Endothelial cell of umbilical vein (primary cell): Measurements from ENCODE around the gene EDC3. TPM values are rescaled to one million over a fixed set of nuclear protein-coding genes. Genes with fewer than 3 reads are reported as not detected.

ENCODE experiments used
- BruUV-seq: library from RNA; stranded (reverse); fragments of 400-500 nt; replicated peaks from 2 replicates; lab custom pipeline; 2021; lab: Mats Ljungman, UMichigan
- CTCF ChIA-PET: fragments of 300-600, 350-600 bp; sonication (Branson Sonifier 250); formaldehyde crosslinking; loops from one replicate; lab custom pipeline; 2021; ENCODE audit warnings: antibody characterized with exemption, inconsistent platforms; lab: Charles Lee
- POLR2A ChIA-PET: fragments of 300-600, 350-600 bp; sonication (Branson Sonifier 250); formaldehyde crosslinking; loops from one replicate; lab custom pipeline; 2021; ENCODE audit warnings: antibody characterized with exemption, inconsistent platforms; lab: Charles Lee
- DNase-seq: peaks from one replicate; pipeline ENCODE4 v3.0.0-alpha.2; 2011; ENCODE audit warnings: low read depth, low spot score
- FAIRE-seq: peaks from 2 replicates; lab custom pipeline; 2011; peaks lifted over from hg19 to GRCh38; lab: Jason Lieb, UNC
- H2AFZ ChIP-seq: 2 replicates; pipeline ENCODE4 v1.6.0; 2012; ENCODE audit warnings: low read depth, low read length, control low read depth, inconsistent platforms
- H3K27ac ChIP-seq: 2 replicates; pipeline ENCODE4 v1.5.1; 2011; ENCODE audit warnings: low read depth, mild to moderate bottlenecking, control low read depth, low read length, moderate library complexity; ENCODE audit not compliant: insufficient read depth
- H3K27me3 ChIP-seq, 2 experiments: 2 replicates each; pipeline versions ENCODE4 v1.6.0 to v1.6.1; 2011; ENCODE audit warnings: low read length in 2 of 2, mixed read lengths in 1 of 2; ENCODE audit not compliant: control insufficient read depth in 2 of 2, insufficient read depth in 2 of 2
- H3K36me3 ChIP-seq, 2 experiments: 2 replicates in 1 of 2; 3 replicates in 1 of 2; pipeline ENCODE4 v1.5.1; 2011; ENCODE audit warnings: low read length in 2 of 2, mild to moderate bottlenecking in 1 of 2, moderate library complexity in 1 of 2; ENCODE audit not compliant: control insufficient read depth in 2 of 2, insufficient read depth in 2 of 2; ENCODE audit errors: extremely low read depth in 1 of 2
- H3K4me1 ChIP-seq: 3 replicates; pipeline ENCODE4 v1.5.1; 2011; ENCODE audit warnings: mild to moderate bottlenecking, low read length; ENCODE audit not compliant: control insufficient read depth, insufficient read depth; ENCODE audit errors: extremely low read depth
- H3K4me2 ChIP-seq: 2 replicates; pipeline ENCODE4 v1.6.1; 2011; ENCODE audit warnings: low read length, control low read depth, mixed read lengths; ENCODE audit not compliant: insufficient read depth
- H3K4me3 ChIP-seq, 3 experiments: fragments of 200-600 bp in 1 of 3; sonication (generic), shearing (Covaris generic) in 1 of 3; replicated peaks in 1 of 3; 2 replicates each; pipeline ENCODE4 v1.5.1; 2011 to 2016; ENCODE audit warnings: control low read depth in 3 of 3, low read length in 3 of 3, mild to moderate bottlenecking in 2 of 3, inconsistent platforms in 1 of 3, low read depth in 1 of 3, moderate library complexity in 1 of 3; ENCODE audit not compliant: insufficient read depth in 1 of 3
- H3K79me2 ChIP-seq: 2 replicates; pipeline ENCODE4 v1.6.0; 2012; ENCODE audit warnings: low read length, inconsistent platforms; ENCODE audit not compliant: control insufficient read depth, insufficient read depth
- H3K9ac ChIP-seq: replicated peaks from 2 replicates; pipeline ENCODE3; 2011; ENCODE audit warnings: low read length, control low read depth; ENCODE audit not compliant: insufficient read depth; ENCODE audit errors: extremely low read depth
- H3K9me1 ChIP-seq: replicated peaks from 3 replicates; pipeline ENCODE4 v1.6.0; 2011; ENCODE audit warnings: mild to moderate bottlenecking, low read length; ENCODE audit not compliant: control insufficient read depth, insufficient read depth; ENCODE audit errors: extremely low read depth
- H3K9me3 ChIP-seq: replicated peaks from 2 replicates; pipeline ENCODE4 v1.5.1; 2012; ENCODE audit warnings: low read length, inconsistent platforms; ENCODE audit not compliant: control insufficient read depth, insufficient read depth
- H4K20me1 ChIP-seq: replicated peaks from 2 replicates; pipeline ENCODE3; 2011; ENCODE audit warnings: mild to moderate bottlenecking, low read length; ENCODE audit not compliant: control insufficient read depth, insufficient read depth; ENCODE audit errors: extremely low read depth
- EZH2 ChIP-seq: IDR thresholded peaks from 2 replicates; pipeline ENCODE4 v1.6.1; 2012; ENCODE audit warnings: borderline replicate concordance, low read depth, mild to moderate bottlenecking, moderate library complexity, low read length, inconsistent platforms; ENCODE audit not compliant: severe bottlenecking
- FOS ChIP-seq: IDR thresholded peaks from 2 replicates; pipeline ENCODE4 v1.6.1; 2011; ENCODE audit warnings: mild to moderate bottlenecking, low read length, moderate library complexity, borderline replicate concordance; ENCODE audit not compliant: insufficient read depth
- GATA2 ChIP-seq: IDR thresholded peaks from 2 replicates; pipeline ENCODE4 v1.7.0; 2011; ENCODE audit warnings: low read depth, mild to moderate bottlenecking, moderate library complexity, mixed read lengths, low read length; ENCODE audit not compliant: insufficient read length, insufficient read depth
- JUN ChIP-seq: IDR thresholded peaks from 2 replicates; pipeline ENCODE4 v1.6.1; 2011; ENCODE audit warnings: borderline replicate concordance, low read depth; ENCODE audit not compliant: insufficient read length, insufficient read depth
- MYC ChIP-seq: IDR thresholded peaks from one replicate; pipeline ENCODE4 v1.6.1; 2011; ENCODE audit warnings: mild to moderate bottlenecking, low read depth, low read length
- POLR2A ChIP-seq: IDR thresholded peaks from 2 replicates; pipeline ENCODE4 v1.6.1; 2012; ENCODE audit warnings: low read depth, mild to moderate bottlenecking, control low read depth, low read length
- POLR2AphosphoS5 ChIP-seq: IDR thresholded peaks from 2 replicates; pipeline ENCODE4 v1.6.1; 2012; ENCODE audit warnings: low read depth, mild to moderate bottlenecking, control low read depth, low read length, moderate library complexity; ENCODE audit not compliant: insufficient read depth
- dilution Hi-C: fragments of 300-500 bp; cut with MboI; formaldehyde crosslinking; loops from one replicate; pipeline ENCODE4 v1.15.0; 2019; ENCODE audit warnings: low sequenced_read_pairs; ENCODE audit not compliant: extremely low pct_ligation_motif_present
- intact Hi-C: fragments of 100-400 bp; cut with micrococcal nuclease; formaldehyde crosslinking; loops from one replicate; pipeline ENCODE4 v1.10.0; 2022
- polyA plus RNA-seq, 4 experiments: library from polyadenylated mRNA; depleted of rRNA in 3 of 4; stranded (reverse) in 3 of 4; unstranded in 1 of 4; fragments of >200 nt; gene quantifications; 2 replicates each; pipeline versions ENCODE4 v1.2.1 to v1.2.3, GENCODE V29; 2011 to 2012; ENCODE audit warnings: missing spikeins in 1 of 4
- total RNA-seq: library from RNA; stranded (reverse); gene quantifications from 2 replicates; pipeline ENCODE4 v1.2.3, GENCODE V29; 2021
- TF ChIP-seq, protein P1 (sequence below), 2 donors: IDR thresholded peaks; 1 replicate in 1 of 2; 2 replicates in 1 of 2; pipeline ENCODE4 v1.5.1; 2011; ENCODE audit warnings: low read length in 2 of 2, mild to moderate bottlenecking in 2 of 2, moderate library complexity in 2 of 2, control low read depth in 1 of 2, inconsistent platforms in 1 of 2, low read depth in 1 of 2; ENCODE audit not compliant: insufficient read depth in 1 of 2; ENCODE audit errors: extremely low read depth in 1 of 2
- TF ChIP-seq, protein P2 (sequence below): IDR thresholded peaks from 2 replicates; pipeline ENCODE4 v1.6.1; 2011; ENCODE audit not compliant: insufficient read depth, insufficient read length

Gene EDC3
- total and polyA plus RNA-seq, 2 donors (not counting 3 experiments of a cell fraction or from before 2014, with no cell fraction given): 55.9 to 56.5 TPM

DNA sequence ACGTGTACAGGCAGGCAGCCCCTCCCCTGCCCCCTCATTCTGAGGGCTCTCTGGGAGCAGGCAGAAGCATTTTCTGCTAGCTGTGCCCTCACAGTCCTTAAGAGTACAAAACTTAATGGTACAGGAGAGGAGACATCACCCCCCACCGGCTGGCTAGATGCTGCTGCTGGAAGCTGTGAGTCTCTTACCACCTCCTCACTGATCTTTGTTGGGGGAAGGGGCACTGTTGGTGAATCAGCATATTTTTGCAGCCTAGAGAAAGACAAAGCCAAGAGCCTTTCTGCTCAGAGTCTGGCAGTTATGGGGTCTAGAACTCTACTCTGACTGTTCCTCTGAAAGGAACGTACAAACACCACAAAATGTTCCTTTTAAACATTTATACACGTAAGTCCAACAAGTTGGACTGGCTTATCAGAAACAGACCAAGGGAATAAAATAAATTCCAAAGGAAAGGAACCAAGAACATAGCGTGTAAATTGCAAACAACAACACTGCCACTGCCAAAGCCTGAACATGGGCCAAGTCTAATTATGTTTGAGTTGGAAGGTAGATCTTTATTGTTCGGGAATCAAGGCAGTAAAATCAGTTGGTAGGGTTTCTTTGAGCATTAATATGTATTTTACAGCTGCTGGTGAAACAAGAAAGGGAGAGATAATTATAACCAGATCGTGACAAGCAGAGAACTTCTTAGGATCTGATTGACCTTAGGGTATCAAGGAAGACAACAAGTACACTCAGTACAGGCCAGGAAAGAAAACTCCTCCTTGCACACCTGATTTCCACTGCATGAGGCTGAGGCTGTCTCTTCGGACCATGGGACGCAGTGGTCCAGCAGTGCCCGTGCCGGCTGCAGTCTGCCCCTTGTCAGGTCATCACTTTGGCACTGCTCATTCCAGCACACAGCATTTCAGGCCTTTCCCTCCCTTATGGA is 52.8 kb downstream of the EDC3 start:
- Histone ChIP-seq H3K27ac (peak overlapping the region; percentile 16), H4K20me1 (no peaks in the 10 kb centered on the region), H3K4me2 (no peak overlapping the region), H3K79me2 (no peaks in the 10 kb centered on the region), H3K9me3 (no peaks in the 10 kb centered on the region), H3K9ac (no peak overlapping the region), H3K4me1 (peaks cover 18% of the 10 kb centered on the region), H3K4me3 (no peak overlapping the region), H3K27me3 (no peaks in the 10 kb centered on the region), H2AFZ (no peak overlapping the region), H3K9me1 (no peaks in the 10 kb centered on the region), H3K36me3 (peaks cover 2 to 6% of the 10 kb centered on the region in 2 experiments)
- DNase-seq: peak; percentile 87
- intact Hi-C loops: no loop called here
- TF ChIP-seq, protein P1, sequence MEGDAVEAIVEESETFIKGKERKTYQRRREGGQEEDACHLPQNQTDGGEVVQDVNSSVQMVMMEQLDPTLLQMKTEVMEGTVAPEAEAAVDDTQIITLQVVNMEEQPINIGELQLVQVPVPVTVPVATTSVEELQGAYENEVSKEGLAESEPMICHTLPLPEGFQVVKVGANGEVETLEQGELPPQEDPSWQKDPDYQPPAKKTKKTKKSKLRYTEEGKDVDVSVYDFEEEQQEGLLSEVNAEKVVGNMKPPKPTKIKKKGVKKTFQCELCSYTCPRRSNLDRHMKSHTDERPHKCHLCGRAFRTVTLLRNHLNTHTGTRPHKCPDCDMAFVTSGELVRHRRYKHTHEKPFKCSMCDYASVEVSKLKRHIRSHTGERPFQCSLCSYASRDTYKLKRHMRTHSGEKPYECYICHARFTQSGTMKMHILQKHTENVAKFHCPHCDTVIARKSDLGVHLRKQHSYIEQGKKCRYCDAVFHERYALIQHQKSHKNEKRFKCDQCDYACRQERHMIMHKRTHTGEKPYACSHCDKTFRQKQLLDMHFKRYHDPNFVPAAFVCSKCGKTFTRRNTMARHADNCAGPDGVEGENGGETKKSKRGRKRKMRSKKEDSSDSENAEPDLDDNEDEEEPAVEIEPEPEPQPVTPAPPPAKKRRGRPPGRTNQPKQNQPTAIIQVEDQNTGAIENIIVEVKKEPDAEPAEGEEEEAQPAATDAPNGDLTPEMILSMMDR (IDR thresholded peaks at IDR 0.05; ENCODE audit: extremely low read depth in 1 of 2, insufficient read depth in 1 of 2, low read depth in 1 of 2, low read length in 2 of 2): no peak
- no peak for TF ChIP-seq POLR2AphosphoS5
- no peak for TF ChIP-seq MYC
- no peak for TF ChIP-seq POLR2A
- no peak for TF ChIP-seq FOS
- TF ChIP-seq GATA2: no peak
- no peak for TF ChIP-seq EZH2
- TF ChIP-seq, protein P2, sequence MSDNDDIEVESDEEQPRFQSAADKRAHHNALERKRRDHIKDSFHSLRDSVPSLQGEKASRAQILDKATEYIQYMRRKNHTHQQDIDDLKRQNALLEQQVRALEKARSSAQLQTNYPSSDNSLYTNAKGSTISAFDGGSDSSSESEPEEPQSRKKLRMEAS: no peak
- TF ChIP-seq JUN: no peak
- FAIRE-seq: peak; percentile 62
- POLR2A ChIA-PET: no interaction called here
- CTCF ChIA-PET: interaction anchor here (1.0 to 18.1 kb wide), 3 partner anchors 11 to 127 kb away, joined by 4 to 696 read pairs (median 11); no protein-coding TSS in a partner anchor
- dilution Hi-C loops: loop anchor here (25.0 kb wide), 1 partner anchor 119 kb away; no protein-coding TSS in a partner anchor
- TSS peak; percentile 36 for BruUV-seq
